ENCODE data around the gene THSD4. TPM values are rescaled to one million over a fixed set of nuclear protein-coding genes. Genes with fewer than 3 reads are reported as not detected.

THSD4 gene
- total RNA-seq, 2 experiments from 2014 or later: not detected

DNA sequence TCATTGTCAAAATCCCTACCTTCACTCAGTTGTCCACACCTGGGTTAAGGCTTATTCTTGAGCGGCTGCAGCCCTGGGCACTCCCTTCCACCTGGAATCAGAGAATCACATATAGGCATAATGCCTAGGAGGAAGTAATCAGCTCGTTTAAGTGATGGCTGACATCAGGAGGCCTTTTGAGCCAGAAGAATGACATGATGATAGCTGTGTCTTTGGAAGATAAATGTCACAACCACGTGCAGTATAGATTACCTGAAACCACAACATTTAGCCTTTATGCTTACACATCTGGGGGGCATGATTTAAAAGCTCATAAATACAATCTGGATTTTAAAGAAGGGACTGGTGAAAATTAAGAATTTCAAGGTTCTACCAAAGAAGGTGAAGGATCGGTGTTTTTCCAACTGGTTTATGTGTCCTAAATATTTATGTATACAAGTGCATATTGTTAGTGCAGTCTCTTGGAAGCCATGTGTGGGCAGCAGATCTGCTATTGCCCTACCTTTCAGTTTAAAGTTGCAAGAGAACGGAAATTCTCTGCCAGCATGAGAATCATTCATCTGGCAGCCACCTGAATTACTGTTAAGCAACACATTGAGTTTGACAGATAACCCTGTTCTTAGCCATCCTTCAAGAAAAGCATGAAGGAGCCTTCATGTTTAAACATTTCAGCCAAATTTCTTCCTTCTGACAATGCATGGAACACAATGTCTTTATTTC is 531.7 kb downstream of the THSD4 start:
- intact Hi-C loops (cut with DNase I, micrococcal nuclease): no loop called here
- H3K4me3 Mint-ChIP-seq: no peak overlapping the region
- TF ChIP-seq, protein P1, sequence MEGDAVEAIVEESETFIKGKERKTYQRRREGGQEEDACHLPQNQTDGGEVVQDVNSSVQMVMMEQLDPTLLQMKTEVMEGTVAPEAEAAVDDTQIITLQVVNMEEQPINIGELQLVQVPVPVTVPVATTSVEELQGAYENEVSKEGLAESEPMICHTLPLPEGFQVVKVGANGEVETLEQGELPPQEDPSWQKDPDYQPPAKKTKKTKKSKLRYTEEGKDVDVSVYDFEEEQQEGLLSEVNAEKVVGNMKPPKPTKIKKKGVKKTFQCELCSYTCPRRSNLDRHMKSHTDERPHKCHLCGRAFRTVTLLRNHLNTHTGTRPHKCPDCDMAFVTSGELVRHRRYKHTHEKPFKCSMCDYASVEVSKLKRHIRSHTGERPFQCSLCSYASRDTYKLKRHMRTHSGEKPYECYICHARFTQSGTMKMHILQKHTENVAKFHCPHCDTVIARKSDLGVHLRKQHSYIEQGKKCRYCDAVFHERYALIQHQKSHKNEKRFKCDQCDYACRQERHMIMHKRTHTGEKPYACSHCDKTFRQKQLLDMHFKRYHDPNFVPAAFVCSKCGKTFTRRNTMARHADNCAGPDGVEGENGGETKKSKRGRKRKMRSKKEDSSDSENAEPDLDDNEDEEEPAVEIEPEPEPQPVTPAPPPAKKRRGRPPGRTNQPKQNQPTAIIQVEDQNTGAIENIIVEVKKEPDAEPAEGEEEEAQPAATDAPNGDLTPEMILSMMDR (IDR thresholded peaks at IDR 0.05): no peak
- peaks cover 37% of the 10 kb centered on the region for H3K27me3 Mint-ChIP-seq
- Histone ChIP-seq H3K27ac (ENCODE audit: low read depth in 1 of 2, low read length in 2 of 2) (no peak overlapping the region), H3K4me3 (ENCODE audit: low read length) (no peak overlapping the region), H3K9me3 (ENCODE audit: control insufficient read depth in 1 of 2, insufficient read depth in 1 of 2, low read length in 2 of 2) (peaks cover 0 to 6% of the 10 kb centered on the region in 2 experiments), H3K27me3 (ENCODE audit: control insufficient read depth in 1 of 2, insufficient read depth in 2 of 2, low read length in 2 of 2) (peaks cover 0 to 9% of the 10 kb centered on the region in 2 experiments), H3K4me1 (ENCODE audit: insufficient read depth, low read length) (peaks cover 2% of the 10 kb centered on the region), H3K36me3 (ENCODE audit: insufficient read depth, low read length) (no peaks in the 10 kb centered on the region)
- ATAC-seq (ENCODE audit: poor library complexity) (no peak), DNase-seq (no peak)
- ChIA-PET CTCF (no interaction called here), POLR2A (no interaction called here)
- H3K27ac Mint-ChIP-seq: no peak overlapping the region
- H3K36me3 Mint-ChIP-seq (ENCODE audit: low read depth): no peaks in the 10 kb centered on the region
- H3K4me1 Mint-ChIP-seq (ENCODE audit: low read depth): no peaks in the 10 kb centered on the region
- peaks cover 3% of the 10 kb centered on the region for H3K9me3 Mint-ChIP-seq

DNA sequence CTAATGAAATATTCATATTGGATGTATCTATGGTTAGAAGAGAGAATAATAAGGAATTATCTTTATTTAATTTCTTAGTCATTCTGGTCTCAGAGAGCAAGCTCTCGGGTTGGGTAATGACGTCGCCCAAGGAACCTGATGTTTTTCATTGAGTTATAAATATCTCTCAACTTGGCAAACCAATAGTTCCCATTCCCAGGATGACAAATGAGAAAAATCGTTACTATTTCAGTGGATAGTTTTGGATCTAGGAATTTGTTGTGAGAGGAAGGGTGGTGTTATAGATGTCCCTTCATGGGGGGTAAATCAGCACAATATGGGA is 532.2 kb downstream of the THSD4 start:
- Histone ChIP-seq H3K27me3 (ENCODE audit: control insufficient read depth in 1 of 2, insufficient read depth in 2 of 2, low read length in 2 of 2) (peaks cover 0 to 9% of the 10 kb centered on the region in 2 experiments), H3K36me3 (ENCODE audit: insufficient read depth, low read length) (no peaks in the 10 kb centered on the region), H3K4me3 (ENCODE audit: low read length) (no peak overlapping the region), H3K27ac (ENCODE audit: low read depth in 1 of 2, low read length in 2 of 2) (no peak overlapping the region), H3K9me3 (ENCODE audit: control insufficient read depth in 1 of 2, insufficient read depth in 1 of 2, low read length in 2 of 2) (peaks cover 0 to 6% of the 10 kb centered on the region in 2 experiments), H3K4me1 (ENCODE audit: insufficient read depth, low read length) (peaks cover 3% of the 10 kb centered on the region)
- Mint-ChIP-seq H3K9me3 (peaks cover 3% of the 10 kb centered on the region), H3K4me1 (ENCODE audit: low read depth) (no peaks in the 10 kb centered on the region), H3K27me3 (peaks cover 35% of the 10 kb centered on the region), H3K36me3 (ENCODE audit: low read depth) (no peaks in the 10 kb centered on the region), H3K27ac (no peak overlapping the region), H3K4me3 (no peak overlapping the region)
- TF ChIP-seq, protein P1 (IDR thresholded peaks at IDR 0.05): no peak
- ATAC-seq (ENCODE audit: poor library complexity) (no peak), DNase-seq (no peak)
- POLR2A ChIA-PET: no interaction called here
- CTCF ChIA-PET: no interaction called here
- intact Hi-C loops (cut with DNase I, micrococcal nuclease): no loop called here

DNA sequence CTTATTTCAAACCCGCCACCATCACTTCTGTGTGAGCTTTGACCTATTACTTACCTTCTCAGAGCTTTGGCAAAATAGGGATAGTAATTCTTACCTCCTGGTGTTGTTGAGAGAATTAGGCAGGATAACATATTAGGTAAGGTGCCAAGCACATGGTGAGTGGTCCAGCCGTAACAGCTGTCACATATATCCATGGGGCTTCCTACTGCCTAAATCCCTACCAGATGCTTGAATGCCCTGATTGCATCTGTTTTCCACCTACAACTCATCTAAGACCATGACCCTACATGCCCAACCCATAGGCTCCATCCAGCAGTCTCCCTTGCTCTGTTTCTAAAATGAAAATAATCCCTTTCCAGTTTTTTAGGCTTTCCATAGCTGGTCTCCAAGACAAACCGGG is 532.8 kb downstream of the THSD4 start:
- peaks cover 0 to 9% of the 10 kb centered on the region in 2 experiments for H3K27me3 ChIP-seq (ENCODE audit: control insufficient read depth in 1 of 2, insufficient read depth in 2 of 2, low read length in 2 of 2)
- H3K9me3 Mint-ChIP-seq: peaks cover 3% of the 10 kb centered on the region
- ChIA-PET POLR2A (no interaction called here), CTCF (no interaction called here)
- ATAC-seq (ENCODE audit: poor library complexity) (no peak), DNase-seq (no peak)
- TF ChIP-seq, protein P1 (IDR thresholded peaks at IDR 0.05): no peak
- peaks cover 0 to 6% of the 10 kb centered on the region in 2 experiments for H3K9me3 ChIP-seq (ENCODE audit: control insufficient read depth in 1 of 2, insufficient read depth in 1 of 2, low read length in 2 of 2)
- H3K27me3 Mint-ChIP-seq: peaks cover 34% of the 10 kb centered on the region
- intact Hi-C loops (cut with DNase I, micrococcal nuclease): no loop called here
- H3K4me3 Mint-ChIP-seq: no peak overlapping the region
- no peak overlapping the region for H3K27ac ChIP-seq (ENCODE audit: low read depth in 1 of 2, low read length in 2 of 2)
- H3K36me3 ChIP-seq (ENCODE audit: insufficient read depth, low read length): no peaks in the 10 kb centered on the region
- no peak overlapping the region for H3K27ac Mint-ChIP-seq
- no peaks in the 10 kb centered on the region for H3K4me1 Mint-ChIP-seq (ENCODE audit: low read depth)
- no peak overlapping the region for H3K4me3 ChIP-seq (ENCODE audit: low read length)
- H3K4me1 ChIP-seq (ENCODE audit: insufficient read depth, low read length): peaks cover 3% of the 10 kb centered on the region
- no peaks in the 10 kb centered on the region for H3K36me3 Mint-ChIP-seq (ENCODE audit: low read depth)

Measured in CD4-positive, alpha-beta T cell (primary cell).